ENCODE measurements around the gene TMEM86B. TPM values are rescaled to one million over a fixed set of nuclear protein-coding genes. Genes with fewer than 3 reads are reported as not detected.

The TMEM86B gene
- total RNA-seq, 1 experiment from 2014 or later, result 14.2 TPM

DNA sequence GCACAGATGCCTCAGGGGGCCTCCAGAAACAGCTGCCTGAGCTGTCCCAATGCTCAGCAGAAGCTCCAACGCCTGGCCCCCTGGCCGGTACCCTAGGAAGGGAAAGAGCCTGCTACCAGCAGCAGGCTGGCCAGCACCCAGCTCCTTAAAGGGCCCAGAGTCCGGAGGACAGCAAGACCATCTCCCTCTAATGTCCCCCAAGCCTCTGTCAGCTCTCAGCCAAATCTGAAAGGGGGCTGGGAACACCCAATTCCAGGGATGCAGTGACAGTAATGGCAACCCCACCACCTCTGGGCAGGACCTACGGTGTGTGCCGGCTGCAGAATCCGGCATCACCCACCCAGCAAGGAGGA lies 26.0 kb upstream of the TMEM86B start:
- peaks cover 40% of the 10 kb centered on the region for H3K4me1 ChIP-seq (ENCODE audit: control insufficient read depth, insufficient read depth, low read length)
- H3K4me3 ChIP-seq (ENCODE audit: low read depth in 2 of 2, low read length in 2 of 2), result peak overlapping the region in 1 of 2 experiments; percentile 12; a peak in 2 of 4 replicates
- BruUV-seq (replicated peaks), result no TSS peak
- H3K27me3 ChIP-seq (ENCODE audit: control insufficient read depth, insufficient read depth, low read length), result no peaks in the 10 kb centered on the region
- POLR2A ChIA-PET, result no interaction called here
- CTCF ChIA-PET, result interaction anchor here (0.6 kb wide), 1 partner anchor 12 kb away, joined by 3 read pairs; no protein-coding TSS in a partner anchor
- H3K9me3 ChIP-seq (ENCODE audit: control insufficient read depth, insufficient read depth, low read depth, low read length), result no peaks in the 10 kb centered on the region
- no peak overlapping the region for H3K27ac ChIP-seq (ENCODE audit: low read length)
- TF ChIP-seq, protein P1, sequence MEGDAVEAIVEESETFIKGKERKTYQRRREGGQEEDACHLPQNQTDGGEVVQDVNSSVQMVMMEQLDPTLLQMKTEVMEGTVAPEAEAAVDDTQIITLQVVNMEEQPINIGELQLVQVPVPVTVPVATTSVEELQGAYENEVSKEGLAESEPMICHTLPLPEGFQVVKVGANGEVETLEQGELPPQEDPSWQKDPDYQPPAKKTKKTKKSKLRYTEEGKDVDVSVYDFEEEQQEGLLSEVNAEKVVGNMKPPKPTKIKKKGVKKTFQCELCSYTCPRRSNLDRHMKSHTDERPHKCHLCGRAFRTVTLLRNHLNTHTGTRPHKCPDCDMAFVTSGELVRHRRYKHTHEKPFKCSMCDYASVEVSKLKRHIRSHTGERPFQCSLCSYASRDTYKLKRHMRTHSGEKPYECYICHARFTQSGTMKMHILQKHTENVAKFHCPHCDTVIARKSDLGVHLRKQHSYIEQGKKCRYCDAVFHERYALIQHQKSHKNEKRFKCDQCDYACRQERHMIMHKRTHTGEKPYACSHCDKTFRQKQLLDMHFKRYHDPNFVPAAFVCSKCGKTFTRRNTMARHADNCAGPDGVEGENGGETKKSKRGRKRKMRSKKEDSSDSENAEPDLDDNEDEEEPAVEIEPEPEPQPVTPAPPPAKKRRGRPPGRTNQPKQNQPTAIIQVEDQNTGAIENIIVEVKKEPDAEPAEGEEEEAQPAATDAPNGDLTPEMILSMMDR (IDR thresholded peaks at IDR 0.05), result no peak
- TF ChIP-seq POLR2AphosphoS5 (IDR thresholded peaks at IDR 0.05; ENCODE audit: low read depth, low read length) (no peak), REST (IDR thresholded peaks at IDR 0.05; ENCODE audit: insufficient read depth in 1 of 2, low read depth in 2 of 2, low read length in 1 of 2) (no peak), SIN3A (IDR thresholded peaks at IDR 0.05; ENCODE audit: borderline replicate concordance, insufficient read depth, low read depth, low read length) (no peak), TCF7L2 (IDR thresholded peaks at IDR 0.05; ENCODE audit: low read depth, low read length) (no peak)
- DNase-seq (ENCODE audit: low read depth, low spot score), result no peak
- H3K36me3 ChIP-seq (ENCODE audit: control insufficient read depth, insufficient read depth, low read length), result peaks cover 5% of the 10 kb centered on the region; the same call in 1 of the 2 replicates
- in situ Hi-C loops (cut with HindIII; ENCODE audit: low pct_unique_long_range_greater_than_20kb, low sequenced_read_pairs), result no loop called here
- intact Hi-C loops (cut with micrococcal nuclease; ENCODE audit: unreplicated experiment), result no loop called here
- no peak for ATAC-seq

DNA sequence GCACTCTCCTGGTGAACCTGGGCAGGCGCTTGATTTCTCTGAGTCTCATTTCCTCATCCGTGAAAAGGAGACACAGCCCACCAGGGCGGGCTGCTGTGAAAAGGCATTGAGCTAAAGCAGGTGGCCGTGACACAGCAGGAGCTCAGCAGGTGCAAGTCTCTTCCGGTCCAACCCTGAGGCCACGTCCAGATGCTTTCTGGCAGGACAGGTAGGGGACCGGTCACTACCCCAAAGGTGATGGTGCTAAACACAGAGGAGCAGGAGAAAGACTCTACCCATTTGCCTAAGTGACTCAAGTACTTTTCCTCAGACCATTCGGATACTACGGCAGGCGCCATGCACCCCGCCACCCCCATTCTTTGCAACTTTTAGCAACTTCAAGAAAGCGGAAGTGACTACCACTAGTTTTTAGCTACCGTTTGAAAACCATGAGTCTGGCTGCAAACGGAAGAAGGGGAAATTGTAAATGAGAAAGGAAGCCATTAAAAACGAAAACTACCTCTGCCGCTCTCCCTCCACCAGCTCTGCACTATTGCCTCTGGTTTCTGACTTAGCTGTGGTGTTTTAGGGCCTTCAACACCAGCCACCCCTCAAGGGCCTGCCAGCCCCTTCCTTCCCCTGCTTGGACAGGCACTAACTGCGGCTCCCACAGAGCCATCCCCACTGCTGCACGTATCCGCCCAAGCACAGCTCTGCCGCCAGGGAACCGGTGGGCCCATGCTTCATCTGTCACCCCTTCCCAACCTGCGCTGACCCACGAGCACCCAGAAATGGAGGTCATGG lies 25.5 kb upstream of the TMEM86B start:
- H3K27me3 ChIP-seq (ENCODE audit: control insufficient read depth, insufficient read depth, low read length), result no peaks in the 10 kb centered on the region
- H3K9me3 ChIP-seq (ENCODE audit: control insufficient read depth, insufficient read depth, low read depth, low read length), result no peaks in the 10 kb centered on the region
- no peak for DNase-seq (ENCODE audit: low read depth, low spot score)
- peaks cover 37% of the 10 kb centered on the region for H3K4me1 ChIP-seq (ENCODE audit: control insufficient read depth, insufficient read depth, low read length)
- peaks cover 5% of the 10 kb centered on the region; the same call in 1 of the 2 replicates for H3K36me3 ChIP-seq (ENCODE audit: control insufficient read depth, insufficient read depth, low read length)
- ChIA-PET POLR2A (no interaction called here), CTCF (interaction anchor here (0.6 kb wide), 1 partner anchor 13 kb away, joined by 3 read pairs; no protein-coding TSS in a partner anchor)
- ATAC-seq, result no peak
- in situ Hi-C loops (cut with HindIII; ENCODE audit: low pct_unique_long_range_greater_than_20kb, low sequenced_read_pairs), result no loop called here
- BruUV-seq (replicated peaks), result no TSS peak
- intact Hi-C loops (cut with micrococcal nuclease; ENCODE audit: unreplicated experiment), result no loop called here
- H3K27ac ChIP-seq (ENCODE audit: low read length), result no peak overlapping the region
- peak overlapping the region in 1 of 2 experiments; percentile 1; a peak in 1 of 4 replicates for H3K4me3 ChIP-seq (ENCODE audit: low read depth in 2 of 2, low read length in 2 of 2)
- TF ChIP-seq TCF7L2 (IDR thresholded peaks at IDR 0.05; ENCODE audit: low read depth, low read length) (no peak), POLR2AphosphoS5 (IDR thresholded peaks at IDR 0.05; ENCODE audit: low read depth, low read length) (no peak), REST (IDR thresholded peaks at IDR 0.05; ENCODE audit: insufficient read depth in 1 of 2, low read depth in 2 of 2, low read length in 1 of 2) (no peak), SIN3A (IDR thresholded peaks at IDR 0.05; ENCODE audit: borderline replicate concordance, insufficient read depth, low read depth, low read length) (no peak)
- TF ChIP-seq, protein P1 (IDR thresholded peaks at IDR 0.05), result no peak
